ENCODE results near the gene RPL18A.

Gene RPL18A

DNA sequence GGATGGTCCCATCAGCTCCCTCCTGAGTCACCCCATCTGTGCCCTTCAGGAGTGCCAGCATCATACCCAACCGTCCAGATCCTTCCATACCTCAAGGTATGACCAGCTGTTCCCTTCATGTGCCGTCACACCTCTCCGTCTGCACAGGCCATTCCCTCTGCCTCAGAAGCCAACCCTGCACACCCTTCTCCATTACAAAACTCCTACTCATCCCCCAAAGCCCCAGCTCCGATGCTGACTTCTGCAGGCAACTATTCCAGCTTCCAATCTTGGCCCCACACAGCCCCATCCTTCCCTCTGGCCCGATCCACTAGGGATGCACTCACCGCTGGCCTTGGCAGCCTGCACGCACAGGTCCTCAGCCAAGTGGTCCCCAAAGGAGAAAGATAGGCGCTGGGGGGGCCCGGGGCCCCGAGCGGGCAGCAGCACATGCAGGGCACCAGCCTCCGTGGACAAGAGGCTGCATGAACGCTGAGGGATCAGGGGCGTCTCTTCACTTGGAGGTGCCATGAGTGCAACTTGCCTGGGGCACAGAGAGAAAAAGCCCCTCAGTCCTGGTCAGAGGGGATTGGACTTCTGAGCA, 15.7 kb upstream of the RPL18A start:
- no peak for TF ChIP-seq SPI1 (IDR thresholded peaks at IDR 0.05; ENCODE audit: borderline replicate concordance, low read depth)
- TF ChIP-seq, protein P1, sequence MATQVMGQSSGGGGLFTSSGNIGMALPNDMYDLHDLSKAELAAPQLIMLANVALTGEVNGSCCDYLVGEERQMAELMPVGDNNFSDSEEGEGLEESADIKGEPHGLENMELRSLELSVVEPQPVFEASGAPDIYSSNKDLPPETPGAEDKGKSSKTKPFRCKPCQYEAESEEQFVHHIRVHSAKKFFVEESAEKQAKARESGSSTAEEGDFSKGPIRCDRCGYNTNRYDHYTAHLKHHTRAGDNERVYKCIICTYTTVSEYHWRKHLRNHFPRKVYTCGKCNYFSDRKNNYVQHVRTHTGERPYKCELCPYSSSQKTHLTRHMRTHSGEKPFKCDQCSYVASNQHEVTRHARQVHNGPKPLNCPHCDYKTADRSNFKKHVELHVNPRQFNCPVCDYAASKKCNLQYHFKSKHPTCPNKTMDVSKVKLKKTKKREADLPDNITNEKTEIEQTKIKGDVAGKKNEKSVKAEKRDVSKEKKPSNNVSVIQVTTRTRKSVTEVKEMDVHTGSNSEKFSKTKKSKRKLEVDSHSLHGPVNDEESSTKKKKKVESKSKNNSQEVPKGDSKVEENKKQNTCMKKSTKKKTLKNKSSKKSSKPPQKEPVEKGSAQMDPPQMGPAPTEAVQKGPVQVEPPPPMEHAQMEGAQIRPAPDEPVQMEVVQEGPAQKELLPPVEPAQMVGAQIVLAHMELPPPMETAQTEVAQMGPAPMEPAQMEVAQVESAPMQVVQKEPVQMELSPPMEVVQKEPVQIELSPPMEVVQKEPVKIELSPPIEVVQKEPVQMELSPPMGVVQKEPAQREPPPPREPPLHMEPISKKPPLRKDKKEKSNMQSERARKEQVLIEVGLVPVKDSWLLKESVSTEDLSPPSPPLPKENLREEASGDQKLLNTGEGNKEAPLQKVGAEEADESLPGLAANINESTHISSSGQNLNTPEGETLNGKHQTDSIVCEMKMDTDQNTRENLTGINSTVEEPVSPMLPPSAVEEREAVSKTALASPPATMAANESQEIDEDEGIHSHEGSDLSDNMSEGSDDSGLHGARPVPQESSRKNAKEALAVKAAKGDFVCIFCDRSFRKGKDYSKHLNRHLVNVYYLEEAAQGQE (IDR thresholded peaks at IDR 0.05; ENCODE audit: insufficient replicate concordance, low read depth), result no peak
- TF ChIP-seq, protein P2, sequence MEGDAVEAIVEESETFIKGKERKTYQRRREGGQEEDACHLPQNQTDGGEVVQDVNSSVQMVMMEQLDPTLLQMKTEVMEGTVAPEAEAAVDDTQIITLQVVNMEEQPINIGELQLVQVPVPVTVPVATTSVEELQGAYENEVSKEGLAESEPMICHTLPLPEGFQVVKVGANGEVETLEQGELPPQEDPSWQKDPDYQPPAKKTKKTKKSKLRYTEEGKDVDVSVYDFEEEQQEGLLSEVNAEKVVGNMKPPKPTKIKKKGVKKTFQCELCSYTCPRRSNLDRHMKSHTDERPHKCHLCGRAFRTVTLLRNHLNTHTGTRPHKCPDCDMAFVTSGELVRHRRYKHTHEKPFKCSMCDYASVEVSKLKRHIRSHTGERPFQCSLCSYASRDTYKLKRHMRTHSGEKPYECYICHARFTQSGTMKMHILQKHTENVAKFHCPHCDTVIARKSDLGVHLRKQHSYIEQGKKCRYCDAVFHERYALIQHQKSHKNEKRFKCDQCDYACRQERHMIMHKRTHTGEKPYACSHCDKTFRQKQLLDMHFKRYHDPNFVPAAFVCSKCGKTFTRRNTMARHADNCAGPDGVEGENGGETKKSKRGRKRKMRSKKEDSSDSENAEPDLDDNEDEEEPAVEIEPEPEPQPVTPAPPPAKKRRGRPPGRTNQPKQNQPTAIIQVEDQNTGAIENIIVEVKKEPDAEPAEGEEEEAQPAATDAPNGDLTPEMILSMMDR (IDR thresholded peaks at IDR 0.05; ENCODE audit: insufficient read depth, low read length), result no peak
- TF ChIP-seq POLR2AphosphoS5 (IDR thresholded peaks at IDR 0.05; ENCODE audit: low read depth), result no peak
- no peak for TF ChIP-seq GABPA (IDR thresholded peaks at IDR 0.05; ENCODE audit: low read depth)
- H3K27me3 ChIP-seq (ENCODE audit: insufficient read depth, poor library complexity, severe bottlenecking), result no peaks in the 10 kb centered on the region

DNA sequence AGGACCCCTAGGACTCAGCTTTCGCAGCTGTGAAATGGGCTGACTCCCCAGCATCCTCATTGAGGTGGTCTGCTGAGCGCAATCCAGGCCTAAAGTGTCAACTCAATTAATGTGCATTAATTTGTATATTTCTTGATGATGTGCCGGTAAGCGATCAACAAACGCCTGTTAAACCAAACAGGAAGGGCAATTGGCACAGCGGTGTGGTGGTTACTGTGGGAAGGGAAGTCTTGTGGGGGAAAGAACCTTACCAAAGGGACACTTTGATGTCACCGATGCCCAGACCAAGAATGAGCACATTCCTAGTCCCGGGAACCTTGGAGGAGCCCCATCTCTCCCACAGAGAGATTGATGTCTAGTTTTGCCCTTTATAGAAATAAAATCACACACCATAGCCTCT, 13.6 kb upstream of the RPL18A start:
- TF ChIP-seq, protein P2 (IDR thresholded peaks at IDR 0.05; ENCODE audit: insufficient read depth, low read length), result no peak
- TF ChIP-seq, protein P1 (IDR thresholded peaks at IDR 0.05; ENCODE audit: insufficient replicate concordance, low read depth), result no peak
- TF ChIP-seq POLR2AphosphoS5 (IDR thresholded peaks at IDR 0.05; ENCODE audit: low read depth) (no peak), GABPA (IDR thresholded peaks at IDR 0.05; ENCODE audit: low read depth) (no peak), SPI1 (IDR thresholded peaks at IDR 0.05; ENCODE audit: borderline replicate concordance, low read depth) (no peak)
- Histone ChIP-seq H3K27me3 (ENCODE audit: insufficient read depth, poor library complexity, severe bottlenecking) (no peaks in the 10 kb centered on the region), H3K4me3 (replicated peaks; ENCODE audit: insufficient read depth, low read length) (no peak overlapping the region), H3K27ac (replicated peaks) (no peak overlapping the region)
- DNase-seq (ENCODE audit: low read depth in 1 of 2, low spot score in 1 of 2), result no peak

More for the DNA sequence above, 15.7 kb upstream of the RPL18A start:
- H3K4me3 ChIP-seq (replicated peaks; ENCODE audit: insufficient read depth, low read length), result no peak overlapping the region
- H3K27ac ChIP-seq (replicated peaks), result no peak overlapping the region
- no peak for DNase-seq (ENCODE audit: low read depth in 1 of 2, low spot score in 1 of 2)

DNA sequence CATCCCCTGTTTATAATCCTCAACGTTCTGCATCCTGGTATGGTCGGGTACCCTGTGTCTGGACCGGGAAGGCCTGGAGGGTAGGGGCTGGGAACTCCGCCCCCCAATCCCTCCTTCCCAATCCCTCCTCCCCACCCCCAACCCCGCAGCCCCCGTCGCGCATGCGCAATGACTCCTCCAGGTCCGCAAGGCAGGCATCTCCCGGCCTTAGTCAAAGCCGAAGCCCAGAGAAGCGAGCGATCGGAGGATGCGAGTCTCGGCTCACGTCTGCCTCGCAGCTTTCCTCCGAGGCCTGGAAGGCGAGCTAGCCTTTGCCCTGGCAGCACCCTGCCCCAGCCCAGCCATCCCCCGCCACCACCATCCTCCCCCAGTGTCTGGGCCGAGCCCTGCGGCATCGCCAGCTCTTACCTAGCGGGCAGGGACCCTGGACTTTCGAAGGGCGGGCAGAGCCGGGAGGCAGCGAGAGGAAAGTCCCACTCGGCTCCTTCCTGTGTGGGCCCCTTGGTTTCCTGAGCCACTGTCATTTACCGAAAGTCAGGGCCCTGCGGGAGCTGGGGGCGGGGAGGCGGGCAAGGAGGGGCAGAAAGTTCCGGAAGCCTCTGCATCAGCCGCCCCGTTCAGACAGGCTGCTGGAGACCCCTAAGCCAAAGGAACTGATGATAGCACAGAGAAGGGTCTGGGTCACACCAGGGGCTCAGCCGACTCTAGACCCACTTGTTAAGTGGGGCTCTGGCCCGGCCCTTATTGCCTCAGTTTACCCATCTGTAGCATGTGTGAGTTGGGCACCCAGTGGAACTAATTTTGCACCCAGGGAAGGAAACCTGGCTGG, 12.0 kb upstream of the RPL18A start, which contains the start of gene JAK3:
TSS of gene JAK3 (minus strand) at position 445 of the 829 bp plus-strand sequence. CDS start 3,565 bp downstream, outside the sequence.
- TF ChIP-seq POLR2AphosphoS5 (IDR thresholded peaks at IDR 0.05; ENCODE audit: low read depth) (no peak), GABPA (IDR thresholded peaks at IDR 0.05; ENCODE audit: low read depth) (no peak), SPI1 (IDR thresholded peaks at IDR 0.05; ENCODE audit: borderline replicate concordance, low read depth) (no peak)
- TF ChIP-seq, protein P1 (IDR thresholded peaks at IDR 0.05; ENCODE audit: insufficient replicate concordance, low read depth), result no peak
- TF ChIP-seq, protein P2 (IDR thresholded peaks at IDR 0.05; ENCODE audit: insufficient read depth, low read length), result no peak
- H3K4me3 ChIP-seq (replicated peaks; ENCODE audit: insufficient read depth, low read length), result no peak within 1 kb of the TSS
- no peak within 1 kb of the TSS for H3K27ac ChIP-seq (replicated peaks)
- no peaks in the 10 kb centered on the region for H3K27me3 ChIP-seq (ENCODE audit: insufficient read depth, poor library complexity, severe bottlenecking)
- no peak for DNase-seq (ENCODE audit: low read depth in 1 of 2, low spot score in 1 of 2)
